ENCODE measurements around the gene AQP12B. TPM values are rescaled to one million over a fixed set of nuclear protein-coding genes. Genes with fewer than 3 reads are reported as not detected.

The AQP12B gene
- total RNA-seq, 1 experiment from 2014 or later: not detected

DNA sequence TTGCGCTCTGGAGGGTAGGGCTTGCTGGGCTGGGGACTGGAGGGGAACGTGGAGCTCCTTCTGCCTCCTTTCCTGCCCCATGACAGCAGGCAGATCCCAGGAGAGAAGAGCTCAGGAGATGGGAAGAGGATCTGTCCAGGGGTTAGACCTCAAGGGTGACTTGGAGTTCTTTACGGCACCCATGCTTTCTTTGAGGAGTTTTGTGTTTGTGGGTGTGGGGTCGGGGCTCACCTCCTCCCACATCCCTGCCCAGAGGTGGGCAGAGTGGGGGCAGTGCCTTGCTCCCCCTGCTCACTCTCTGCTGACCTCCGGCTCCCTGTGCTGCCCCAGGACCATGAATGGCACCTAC is 53.1 kb downstream of the AQP12B start:
- TF ChIP-seq, protein P1, sequence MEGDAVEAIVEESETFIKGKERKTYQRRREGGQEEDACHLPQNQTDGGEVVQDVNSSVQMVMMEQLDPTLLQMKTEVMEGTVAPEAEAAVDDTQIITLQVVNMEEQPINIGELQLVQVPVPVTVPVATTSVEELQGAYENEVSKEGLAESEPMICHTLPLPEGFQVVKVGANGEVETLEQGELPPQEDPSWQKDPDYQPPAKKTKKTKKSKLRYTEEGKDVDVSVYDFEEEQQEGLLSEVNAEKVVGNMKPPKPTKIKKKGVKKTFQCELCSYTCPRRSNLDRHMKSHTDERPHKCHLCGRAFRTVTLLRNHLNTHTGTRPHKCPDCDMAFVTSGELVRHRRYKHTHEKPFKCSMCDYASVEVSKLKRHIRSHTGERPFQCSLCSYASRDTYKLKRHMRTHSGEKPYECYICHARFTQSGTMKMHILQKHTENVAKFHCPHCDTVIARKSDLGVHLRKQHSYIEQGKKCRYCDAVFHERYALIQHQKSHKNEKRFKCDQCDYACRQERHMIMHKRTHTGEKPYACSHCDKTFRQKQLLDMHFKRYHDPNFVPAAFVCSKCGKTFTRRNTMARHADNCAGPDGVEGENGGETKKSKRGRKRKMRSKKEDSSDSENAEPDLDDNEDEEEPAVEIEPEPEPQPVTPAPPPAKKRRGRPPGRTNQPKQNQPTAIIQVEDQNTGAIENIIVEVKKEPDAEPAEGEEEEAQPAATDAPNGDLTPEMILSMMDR (IDR thresholded peaks at IDR 0.05; ENCODE audit: unreplicated experiment): no peak
- H3K4me3 Mint-ChIP-seq (ENCODE audit: low read depth, unreplicated experiment): no peak overlapping the region
- H3K36me3 Mint-ChIP-seq (ENCODE audit: insufficient read depth, unreplicated experiment): peaks cover 40% of the 10 kb centered on the region
- no peaks in the 10 kb centered on the region for H3K4me1 Mint-ChIP-seq (ENCODE audit: low read depth, unreplicated experiment)
- DNase-seq: no peak
- no TSS peak for BruUV-seq (replicated peaks)
- intact Hi-C loops (cut with micrococcal nuclease; ENCODE audit: unreplicated experiment): no loop called here
- CTCF ChIA-PET: no interaction called here
- no peak overlapping the region for H3K27ac Mint-ChIP-seq (ENCODE audit: unreplicated experiment)
- H3K9me3 Mint-ChIP-seq (ENCODE audit: low read depth, unreplicated experiment): peaks cover 4% of the 10 kb centered on the region
- no peaks in the 10 kb centered on the region for H3K27me3 Mint-ChIP-seq (ENCODE audit: unreplicated experiment)

- CTCF ChIA-PET: no interaction called here
- peaks cover 4% of the 10 kb centered on the region for H3K9me3 Mint-ChIP-seq (ENCODE audit: low read depth, unreplicated experiment)
- TF ChIP-seq, protein P1 (IDR thresholded peaks at IDR 0.05; ENCODE audit: unreplicated experiment): no peak
- H3K4me1 Mint-ChIP-seq (ENCODE audit: low read depth, unreplicated experiment): no peaks in the 10 kb centered on the region
- intact Hi-C loops (cut with micrococcal nuclease; ENCODE audit: unreplicated experiment): no loop called here
- no TSS peak for BruUV-seq (replicated peaks)
- no peak overlapping the region for H3K27ac Mint-ChIP-seq (ENCODE audit: unreplicated experiment)
- H3K4me3 Mint-ChIP-seq (ENCODE audit: low read depth, unreplicated experiment): no peak overlapping the region
- DNase-seq: no peak
- H3K27me3 Mint-ChIP-seq (ENCODE audit: unreplicated experiment): no peaks in the 10 kb centered on the region
- H3K36me3 Mint-ChIP-seq (ENCODE audit: insufficient read depth, unreplicated experiment): peaks cover 45% of the 10 kb centered on the region
Measured at GRCh38 chr2:240628808-240629618, 53.7 kb downstream of the AQP12B start.

GRCh38 chr2:240628507-240628807 is 54.2 kb downstream of the AQP12B start:
- Mint-ChIP-seq H3K4me1 (ENCODE audit: low read depth, unreplicated experiment) (no peaks in the 10 kb centered on the region), H3K9me3 (ENCODE audit: low read depth, unreplicated experiment) (peaks cover 2% of the 10 kb centered on the region), H3K27ac (ENCODE audit: unreplicated experiment) (no peak overlapping the region), H3K4me3 (ENCODE audit: low read depth, unreplicated experiment) (no peak overlapping the region), H3K36me3 (ENCODE audit: insufficient read depth, unreplicated experiment) (peaks cover 47% of the 10 kb centered on the region), H3K27me3 (ENCODE audit: unreplicated experiment) (no peaks in the 10 kb centered on the region)
- CTCF ChIA-PET: no interaction called here
- intact Hi-C loops (cut with micrococcal nuclease; ENCODE audit: unreplicated experiment): no loop called here
- no peak for DNase-seq
- TF ChIP-seq, protein P1 (IDR thresholded peaks at IDR 0.05; ENCODE audit: unreplicated experiment): no peak
- no TSS peak for BruUV-seq (replicated peaks)

- no peak overlapping the region for H3K27ac Mint-ChIP-seq (ENCODE audit: unreplicated experiment)
- peaks cover 52% of the 10 kb centered on the region for H3K36me3 Mint-ChIP-seq (ENCODE audit: insufficient read depth, unreplicated experiment)
- no peaks in the 10 kb centered on the region for H3K4me1 Mint-ChIP-seq (ENCODE audit: low read depth, unreplicated experiment)
- CTCF ChIA-PET: interaction anchor here (0.7 kb wide), 1 partner anchor 60 kb away, joined by 6 read pairs; no protein-coding TSS in a partner anchor
- no peaks in the 10 kb centered on the region for H3K27me3 Mint-ChIP-seq (ENCODE audit: unreplicated experiment)
- no peak for DNase-seq
- H3K9me3 Mint-ChIP-seq (ENCODE audit: low read depth, unreplicated experiment): no peaks in the 10 kb centered on the region
- no peak overlapping the region for H3K4me3 Mint-ChIP-seq (ENCODE audit: low read depth, unreplicated experiment)
- intact Hi-C loops (cut with micrococcal nuclease; ENCODE audit: unreplicated experiment): no loop called here
- TF ChIP-seq, protein P1 (IDR thresholded peaks at IDR 0.05; ENCODE audit: unreplicated experiment): no peak
- BruUV-seq (replicated peaks): no TSS peak
Measured at GRCh38 chr2:240627736-240628506, 54.8 kb downstream of the AQP12B start.

Measured in Calu3 (cell line).